ENCODE results near the gene RAPH1. TPM values are rescaled to one million over a fixed set of nuclear protein-coding genes. Genes with fewer than 3 reads are reported as not detected.
"Not testable (repeated sequence)": the region's sequence is repeated elsewhere in the genome, so short reads cannot be mapped to it uniquely, and the experiment has no call there.

Gene RAPH1
- total RNA-seq, 2 experiments from 2014 or later: 0.98 to 1.3 TPM

DNA sequence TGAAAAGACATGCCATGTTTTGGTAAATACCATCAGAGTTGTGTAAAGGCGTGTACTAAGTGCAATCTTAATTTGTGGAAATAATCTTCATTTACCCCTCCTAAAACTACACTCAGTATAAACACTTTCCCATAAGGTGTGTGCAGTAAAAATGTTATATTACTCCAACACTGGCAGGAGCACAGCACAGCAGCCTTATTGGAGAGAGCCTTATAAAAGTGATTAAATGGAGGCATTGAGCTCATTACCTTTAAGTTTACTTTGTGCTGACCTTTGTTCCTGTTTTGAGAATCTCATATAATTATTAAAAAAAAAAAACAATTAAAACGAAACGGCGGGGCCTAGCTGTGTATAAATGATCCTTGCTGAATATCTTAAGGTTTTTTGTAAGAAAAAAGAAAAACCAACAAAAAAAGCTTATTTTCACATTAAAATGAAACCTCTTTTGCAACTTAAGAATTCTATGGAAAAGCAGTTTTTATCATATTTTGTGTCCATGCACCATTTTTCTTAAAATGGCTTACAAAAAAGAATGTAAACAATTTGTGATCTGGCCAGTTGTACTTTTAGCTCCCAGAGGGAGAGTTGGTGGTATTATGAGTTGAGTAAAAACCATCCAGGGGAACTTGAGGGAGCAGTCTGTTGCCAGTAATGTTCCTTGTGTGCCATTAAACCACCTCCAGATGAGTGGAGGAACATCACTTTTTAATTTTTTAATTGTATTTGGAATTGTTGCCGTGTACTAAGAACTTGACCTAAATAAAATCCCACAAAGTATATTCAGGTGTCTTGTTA is 103.5 kb downstream of the RAPH1 start:
- Mint-ChIP-seq H3K27ac (no peak overlapping the region), H3K36me3 (ENCODE audit: low read depth) (peaks cover 6% of the 10 kb centered on the region), H3K27me3 (no peaks in the 10 kb centered on the region), H3K4me1 (no peaks in the 10 kb centered on the region), H3K9me3 (no peaks in the 10 kb centered on the region), H3K4me3 (no peak overlapping the region)
- ChIA-PET POLR2A (no interaction called here), CTCF (interaction anchor here (1.0 to 1.6 kb wide), 3 partner anchors 11 to 22 kb away, joined by 4 to 5 read pairs (median 4); no protein-coding TSS in a partner anchor)
- DNase-seq: no peak

DNA sequence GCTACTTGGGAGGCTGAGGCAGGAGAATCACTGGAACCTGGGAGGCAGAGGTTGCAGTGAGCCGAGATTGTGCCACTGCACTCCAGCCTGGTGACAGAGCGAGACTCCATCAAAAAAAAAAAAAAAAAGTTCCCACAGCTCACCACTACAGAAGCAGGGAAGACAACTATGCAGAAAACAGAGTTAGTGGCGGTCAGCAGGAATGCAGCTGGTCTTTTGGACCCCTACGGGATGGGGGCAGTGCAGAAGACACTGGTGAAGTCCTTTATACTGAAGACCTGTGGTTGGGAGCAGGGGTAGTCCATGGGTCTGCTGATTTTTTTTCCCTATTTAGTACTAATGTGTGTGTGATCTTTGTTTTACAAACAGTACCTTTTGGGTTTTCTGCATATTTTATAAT is 105.5 kb downstream of the RAPH1 start:
- H3K36me3 Mint-ChIP-seq (ENCODE audit: low read depth); H3K4me1 Mint-ChIP-seq; DNase-seq; H3K4me3 Mint-ChIP-seq; H3K9me3 Mint-ChIP-seq; CTCF ChIA-PET; POLR2A ChIA-PET; H3K27me3 Mint-ChIP-seq; H3K27ac Mint-ChIP-seq: not testable (repeated sequence)

DNA sequence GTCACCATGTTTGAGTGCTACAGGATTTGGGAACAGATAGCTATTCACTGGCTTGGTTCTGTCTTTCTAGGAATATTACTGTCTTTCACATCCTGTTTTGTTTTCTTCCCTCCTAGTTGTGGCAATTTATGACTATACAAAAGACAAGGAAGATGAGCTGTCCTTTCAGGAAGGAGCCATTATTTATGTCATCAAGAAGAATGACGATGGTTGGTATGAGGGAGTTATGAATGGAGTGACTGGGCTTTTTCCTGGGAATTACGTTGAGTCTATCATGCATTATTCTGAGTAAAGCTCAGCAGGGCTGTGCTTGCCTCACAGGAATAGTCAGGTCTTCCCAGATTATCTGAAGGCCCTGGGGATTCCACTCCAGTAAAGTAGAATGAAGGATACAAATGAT is 108.0 kb downstream of the RAPH1 start:
- CTCF ChIA-PET: no interaction called here

DNA sequence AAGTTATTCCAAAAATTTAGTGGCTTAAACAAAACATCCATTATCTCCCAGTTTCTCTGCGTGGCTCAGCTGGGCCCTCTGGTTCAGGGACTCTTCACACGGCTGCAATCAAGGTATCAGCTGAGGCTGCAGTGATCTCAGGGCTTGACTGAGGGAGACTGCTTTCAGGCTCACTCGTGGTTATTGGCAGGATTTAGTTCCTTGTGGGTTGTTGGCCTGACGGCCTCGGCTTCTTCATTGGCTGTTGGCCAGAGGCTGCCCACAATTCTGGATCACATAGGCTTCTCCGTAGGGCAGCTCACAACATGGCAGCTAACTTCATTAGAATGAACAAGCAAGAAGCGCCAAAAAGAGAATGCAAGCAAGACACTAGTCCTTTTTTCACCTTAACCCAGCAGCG is 116.8 kb downstream of the RAPH1 start:
- POLR2A ChIA-PET: no interaction called here
- CTCF ChIA-PET: no interaction called here

More for the DNA sequence above, 108.0 kb downstream of the RAPH1 start:
- no peaks in the 10 kb centered on the region for H3K27me3 Mint-ChIP-seq
- no peak overlapping the region for H3K4me3 Mint-ChIP-seq
- DNase-seq: no peak
- H3K36me3 Mint-ChIP-seq (ENCODE audit: low read depth): peaks cover 8% of the 10 kb centered on the region
- POLR2A ChIA-PET: no interaction called here
- H3K9me3 Mint-ChIP-seq: no peaks in the 10 kb centered on the region
- no peak overlapping the region for H3K27ac Mint-ChIP-seq
- H3K4me1 Mint-ChIP-seq: no peaks in the 10 kb centered on the region

DNA sequence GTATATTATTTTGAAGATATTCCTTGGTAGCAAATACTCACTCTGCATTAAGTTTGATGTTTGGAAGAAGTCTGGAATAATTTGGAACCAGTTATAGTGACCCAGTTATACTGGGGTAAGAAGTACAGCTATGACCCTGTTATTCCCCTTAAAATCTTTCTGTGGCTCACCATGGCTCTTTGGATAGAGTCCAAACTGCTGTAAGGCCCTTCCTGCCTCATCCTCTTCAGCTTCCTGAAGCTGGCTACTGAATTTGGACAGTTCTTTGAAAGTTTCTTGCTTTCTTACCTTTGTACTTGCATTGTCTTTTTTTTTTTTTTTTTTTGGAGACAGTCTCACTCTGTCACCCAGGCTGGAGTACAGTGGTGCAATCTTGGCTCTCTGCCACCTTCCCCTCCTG is 121.3 kb downstream of the RAPH1 start:
- Mint-ChIP-seq H3K4me1 (no peaks in the 10 kb centered on the region), H3K9me3 (peaks cover 4% of the 10 kb centered on the region), H3K4me3 (no peak overlapping the region), H3K36me3 (ENCODE audit: low read depth) (peaks cover 38% of the 10 kb centered on the region), H3K27ac (no peak overlapping the region), H3K27me3 (no peaks in the 10 kb centered on the region)
- ChIA-PET CTCF (no interaction called here), POLR2A (no interaction called here)
- DNase-seq: no peak

More for the DNA sequence above, 116.8 kb downstream of the RAPH1 start:
- peaks cover 38% of the 10 kb centered on the region for H3K36me3 Mint-ChIP-seq (ENCODE audit: low read depth)
- peaks cover 4% of the 10 kb centered on the region for H3K9me3 Mint-ChIP-seq
- H3K27ac Mint-ChIP-seq: no peak overlapping the region
- H3K4me1 Mint-ChIP-seq: no peaks in the 10 kb centered on the region
- no peak overlapping the region for H3K4me3 Mint-ChIP-seq
- DNase-seq: no peak
- H3K27me3 Mint-ChIP-seq: no peaks in the 10 kb centered on the region

DNA sequence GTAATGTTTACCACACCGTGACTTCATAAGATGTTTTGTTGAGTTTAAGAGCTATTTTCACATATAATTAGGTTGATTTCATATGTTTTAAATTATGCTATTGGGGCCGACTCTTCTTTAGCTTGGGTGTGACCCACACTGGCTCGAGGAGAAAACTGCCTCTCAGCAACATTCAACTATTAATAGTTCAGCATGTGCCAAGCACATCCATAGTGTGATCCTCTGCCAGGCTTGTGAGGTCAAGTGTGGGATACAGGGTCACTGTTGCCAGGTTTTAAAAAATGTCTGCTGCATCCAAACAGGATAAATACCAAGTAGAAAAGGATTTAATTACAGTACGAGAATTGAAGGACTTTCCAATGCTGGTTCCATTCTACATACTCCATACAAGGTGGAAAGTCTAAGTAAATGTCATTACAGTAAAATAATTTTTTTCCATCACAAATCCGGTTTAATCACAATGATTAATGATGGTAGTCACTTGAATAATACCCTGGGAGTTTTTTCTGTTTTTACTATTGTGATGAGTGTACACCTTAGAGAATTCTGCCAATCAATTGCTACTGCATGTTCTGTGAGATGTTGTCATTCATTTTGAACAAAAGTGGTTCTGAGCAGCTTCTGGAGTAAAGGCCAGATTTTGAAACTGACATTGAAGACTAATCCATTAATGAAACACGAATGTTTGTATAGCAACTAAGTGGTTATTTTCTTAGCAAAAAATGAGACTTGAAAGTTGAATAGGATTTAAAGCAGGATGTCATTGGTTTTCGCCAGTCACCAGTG is 122.4 kb downstream of the RAPH1 start:
- CTCF ChIA-PET: no interaction called here
- H3K4me3 Mint-ChIP-seq: no peak overlapping the region
- no peaks in the 10 kb centered on the region for H3K27me3 Mint-ChIP-seq
- POLR2A ChIA-PET: no interaction called here
- no peaks in the 10 kb centered on the region for H3K9me3 Mint-ChIP-seq
- H3K4me1 Mint-ChIP-seq: no peaks in the 10 kb centered on the region
- no peak overlapping the region for H3K27ac Mint-ChIP-seq
- peaks cover 29% of the 10 kb centered on the region for H3K36me3 Mint-ChIP-seq (ENCODE audit: low read depth)
- DNase-seq: no peak

DNA sequence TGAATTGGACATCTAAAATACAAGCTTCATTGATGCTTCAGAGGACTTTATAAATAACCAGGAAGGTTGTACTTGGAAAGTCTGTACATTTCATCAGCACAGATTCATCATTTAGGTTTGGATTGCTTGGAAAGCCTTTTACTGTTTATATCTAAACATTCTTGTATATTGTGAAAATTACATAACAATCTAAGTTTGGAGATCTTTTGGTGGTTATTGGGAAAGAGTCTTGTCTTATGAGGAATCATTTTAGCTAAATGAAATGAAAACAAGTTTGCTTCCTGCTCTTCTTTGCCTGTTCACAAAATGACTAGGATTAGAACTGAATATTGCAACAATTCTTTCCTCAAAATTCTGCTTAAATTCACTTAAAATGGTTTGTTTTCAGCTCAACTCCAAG is 127.6 kb downstream of the RAPH1 start:
- ChIA-PET CTCF (interaction anchor here (0.7 to 1.0 kb wide), 3 partner anchors 25 to 180 kb away, joined by 3 read pairs; no protein-coding TSS in a partner anchor), POLR2A (no interaction called here)
- Mint-ChIP-seq H3K4me3 (no peak overlapping the region), H3K36me3 (ENCODE audit: low read depth) (peaks cover 33% of the 10 kb centered on the region), H3K27ac (no peak overlapping the region), H3K27me3 (no peaks in the 10 kb centered on the region), H3K4me1 (no peaks in the 10 kb centered on the region), H3K9me3 (no peaks in the 10 kb centered on the region)
- DNase-seq: no peak

DNA sequence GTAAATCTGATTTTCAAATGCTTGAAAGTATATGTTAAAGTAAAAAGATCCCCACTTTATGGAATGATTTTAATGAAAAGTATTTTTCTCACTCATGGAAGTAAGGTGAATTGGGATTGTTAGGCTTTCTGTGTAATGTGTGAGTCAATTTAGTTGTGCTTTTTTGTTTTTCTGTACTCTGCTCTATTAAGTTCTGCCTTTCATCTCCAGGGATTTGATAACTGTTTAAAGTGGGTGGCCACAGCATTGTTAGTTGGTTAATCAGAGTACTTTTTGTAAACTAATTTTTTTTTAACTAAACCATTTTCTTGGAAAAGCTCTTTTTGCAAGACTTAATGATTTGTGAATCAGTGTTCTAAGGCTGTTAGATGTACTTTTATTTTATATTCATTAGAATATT is 130.1 kb downstream of the RAPH1 start:
- H3K4me3 Mint-ChIP-seq: no peak overlapping the region
- no peaks in the 10 kb centered on the region for H3K4me1 Mint-ChIP-seq
- no peak overlapping the region for H3K27ac Mint-ChIP-seq
- H3K36me3 Mint-ChIP-seq (ENCODE audit: low read depth): peaks cover 33% of the 10 kb centered on the region
- DNase-seq: no peak
- ChIA-PET POLR2A (no interaction called here), CTCF (no interaction called here)
- no peaks in the 10 kb centered on the region for H3K27me3 Mint-ChIP-seq
- H3K9me3 Mint-ChIP-seq: no peaks in the 10 kb centered on the region

DNA sequence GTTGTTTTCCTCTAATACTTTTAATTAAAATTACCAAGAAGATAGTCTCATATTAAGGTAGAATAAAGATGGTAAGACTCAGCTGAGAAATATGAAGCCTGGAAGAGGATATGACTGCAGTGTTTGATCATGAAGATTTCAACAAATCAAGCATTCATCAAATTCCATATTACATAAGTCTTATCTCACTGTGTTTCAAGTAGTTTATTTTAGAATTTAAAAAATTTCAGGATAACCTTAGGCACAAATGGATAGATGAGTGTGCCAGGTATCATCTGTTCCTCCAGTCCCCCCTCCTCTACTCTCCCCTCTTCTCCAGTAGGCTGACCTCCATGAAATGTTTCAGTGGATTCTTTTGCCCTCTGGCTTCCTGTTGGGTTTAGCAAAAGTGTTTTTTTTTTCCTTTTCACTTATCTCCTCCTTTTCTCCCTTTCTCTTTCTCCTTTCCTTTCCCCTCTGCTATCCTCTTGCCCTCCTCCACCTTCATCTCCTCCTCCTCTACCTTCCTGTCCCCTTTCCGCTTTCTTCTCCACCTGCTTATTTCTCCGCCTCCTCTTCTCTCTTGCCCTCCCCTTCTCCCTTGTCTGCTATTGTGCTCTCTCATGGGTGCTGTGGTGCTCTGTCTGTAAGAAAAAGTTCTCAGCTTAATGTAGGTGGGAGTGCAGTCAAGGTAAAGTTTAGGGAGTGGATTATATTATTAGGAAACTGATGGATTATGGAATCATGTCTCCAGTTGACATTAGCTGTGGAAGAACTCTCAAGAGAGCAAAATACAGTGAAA is 134.1 kb downstream of the RAPH1 start:
- DNase-seq: no peak
- POLR2A ChIA-PET: no interaction called here
- Mint-ChIP-seq H3K27me3 (no peaks in the 10 kb centered on the region), H3K9me3 (peaks cover 4% of the 10 kb centered on the region), H3K4me3 (no peak overlapping the region), H3K27ac (no peak overlapping the region), H3K36me3 (ENCODE audit: low read depth) (peaks cover 30% of the 10 kb centered on the region), H3K4me1 (no peaks in the 10 kb centered on the region)
- CTCF ChIA-PET: interaction anchor here (0.6 kb wide), 1 partner anchor 228 kb away, joined by 3 read pairs; no protein-coding TSS in a partner anchor

DNA sequence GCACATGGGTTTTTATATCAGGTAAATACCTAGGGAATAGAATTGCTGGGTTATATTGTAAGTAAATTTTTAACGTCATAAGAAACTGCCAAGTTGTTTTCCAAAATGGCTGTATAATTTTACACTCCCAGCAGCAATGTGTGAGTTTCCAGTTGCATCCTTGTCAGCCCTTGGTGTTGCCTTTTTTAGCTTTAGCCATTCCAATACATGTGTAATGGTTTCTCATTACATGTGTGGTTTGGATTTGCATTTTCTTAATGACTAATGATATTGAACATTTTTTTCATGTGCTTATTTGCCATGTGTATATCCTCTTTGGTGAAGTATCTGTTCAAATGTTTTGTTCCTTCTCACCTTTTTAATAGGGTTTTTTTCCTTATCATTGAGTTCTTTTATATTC is 136.1 kb downstream of the RAPH1 start:
- Mint-ChIP-seq H3K4me1 (no peaks in the 10 kb centered on the region), H3K9me3 (peaks cover 4% of the 10 kb centered on the region), H3K27ac (no peak overlapping the region), H3K27me3 (no peaks in the 10 kb centered on the region), H3K36me3 (ENCODE audit: low read depth) (peaks cover 20% of the 10 kb centered on the region), H3K4me3 (no peak overlapping the region)
- ChIA-PET CTCF (no interaction called here), POLR2A (no interaction called here)
- no peak for DNase-seq

DNA sequence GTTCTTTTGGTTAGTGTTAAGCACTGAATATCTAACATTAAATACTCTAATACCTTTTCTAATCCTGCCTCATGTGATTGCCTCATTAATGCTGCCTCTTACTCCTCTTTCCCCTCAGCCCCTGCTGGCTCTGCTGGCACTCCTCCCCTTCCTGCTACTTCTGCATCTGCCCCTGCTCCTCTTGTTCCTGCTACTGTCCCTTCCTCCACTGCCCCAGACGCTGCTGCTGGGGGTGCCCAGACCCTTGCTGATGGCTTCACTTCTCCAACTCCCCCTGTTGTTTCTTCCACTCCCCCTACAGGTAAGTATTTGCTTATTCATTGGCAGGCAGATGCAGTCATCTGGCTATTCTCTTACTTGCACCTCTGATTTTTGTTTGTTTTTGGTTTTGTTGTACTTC is 138.4 kb downstream of the RAPH1 start:
- CTCF ChIA-PET: no interaction called here
- no peak overlapping the region for H3K27ac Mint-ChIP-seq
- POLR2A ChIA-PET: no interaction called here
- peaks cover 4% of the 10 kb centered on the region for H3K9me3 Mint-ChIP-seq
- DNase-seq: no peak
- H3K36me3 Mint-ChIP-seq (ENCODE audit: low read depth): peaks cover 23% of the 10 kb centered on the region
- H3K4me1 Mint-ChIP-seq: peaks cover 5% of the 10 kb centered on the region
- H3K4me3 Mint-ChIP-seq: no peak overlapping the region
- no peaks in the 10 kb centered on the region for H3K27me3 Mint-ChIP-seq

DNA sequence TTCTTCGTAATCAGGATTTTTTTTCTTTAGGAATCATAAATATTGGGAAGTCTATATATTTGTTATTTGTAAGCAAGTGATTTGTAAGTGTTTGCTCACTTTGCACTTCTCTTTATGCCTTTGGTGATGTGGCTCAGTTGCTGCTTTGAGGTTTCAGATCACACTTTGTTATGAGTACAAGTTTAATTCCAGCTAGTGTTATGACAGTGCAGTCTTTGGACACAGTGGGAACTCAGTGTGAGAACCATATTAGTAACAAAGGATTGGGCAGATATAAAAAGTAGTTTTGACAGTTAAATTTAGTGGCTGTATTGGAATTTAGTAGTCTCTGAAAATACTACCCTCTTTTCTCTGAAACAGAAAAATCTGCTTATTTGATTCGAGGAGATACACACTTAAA is 139.2 kb downstream of the RAPH1 start:
- Mint-ChIP-seq H3K27me3 (no peaks in the 10 kb centered on the region), H3K4me3 (no peak overlapping the region), H3K9me3 (peaks cover 4% of the 10 kb centered on the region), H3K27ac (no peak overlapping the region), H3K36me3 (ENCODE audit: low read depth) (peaks cover 23% of the 10 kb centered on the region), H3K4me1 (peaks cover 5% of the 10 kb centered on the region)
- DNase-seq: no peak
- ChIA-PET CTCF (no interaction called here), POLR2A (no interaction called here)

DNA sequence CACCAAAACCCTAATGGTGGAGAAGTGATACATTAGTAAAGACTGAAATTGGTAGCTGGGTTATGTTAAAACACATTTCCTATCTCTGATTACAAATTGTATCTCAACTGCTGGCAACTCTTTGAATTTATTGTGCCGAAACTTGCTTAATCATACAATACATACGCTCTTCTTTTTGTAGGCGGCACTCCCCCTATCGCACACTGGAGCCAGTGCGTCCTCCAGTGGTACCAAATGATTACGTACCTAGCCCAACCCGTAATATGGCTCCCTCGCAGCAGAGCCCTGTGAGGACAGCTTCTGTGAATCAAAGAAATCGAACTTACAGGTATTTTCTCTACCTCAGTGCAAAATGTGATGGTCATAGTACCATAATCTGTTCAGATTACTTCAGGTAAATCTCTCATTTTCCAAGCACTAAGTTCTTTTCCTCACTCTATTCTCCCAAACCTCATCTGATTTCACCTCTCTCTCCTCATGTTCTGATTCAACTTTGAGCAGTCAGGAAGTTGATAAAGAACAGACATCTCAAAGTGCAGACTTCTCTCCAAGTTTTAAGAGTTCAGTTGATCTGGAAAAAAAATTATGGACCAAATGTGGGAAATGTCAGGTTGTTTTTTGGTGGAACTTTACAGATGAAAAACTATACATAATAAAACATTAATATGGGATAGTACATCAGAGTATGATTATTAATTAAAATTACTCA is 140.4 kb downstream of the RAPH1 start:
- H3K36me3 Mint-ChIP-seq (ENCODE audit: low read depth): peaks cover 26% of the 10 kb centered on the region
- H3K27ac Mint-ChIP-seq: no peak overlapping the region
- H3K4me3 Mint-ChIP-seq: no peak overlapping the region
- peaks cover 5% of the 10 kb centered on the region for H3K4me1 Mint-ChIP-seq
- peaks cover 4% of the 10 kb centered on the region for H3K9me3 Mint-ChIP-seq
- no peaks in the 10 kb centered on the region for H3K27me3 Mint-ChIP-seq
- no peak for DNase-seq
- CTCF ChIA-PET: no interaction called here
- POLR2A ChIA-PET: no interaction called here
